ENCODE data around the gene PAXIP1. TPM values are rescaled to one million over a fixed set of nuclear protein-coding genes. Genes with fewer than 3 reads are reported as not detected.

The PAXIP1 gene
- total RNA-seq, 6 donors from 2014 or later = 8.0 to 18.9 (median 10.5) TPM

GRCh38 chr7:154953006-154953684 is 49.8 kb downstream of the PAXIP1 start:
- Histone ChIP-seq H3K36me3 (peaks cover 9 to 73% (median 22%) of the 10 kb centered on the region in 4 donors), H3K27ac (no peak overlapping the region), H3K9me3 (no peaks in the 10 kb centered on the region), H3K4me3 (no peak overlapping the region), H3K4me1 (no peaks in the 10 kb centered on the region), H3K27me3 (no peaks in the 10 kb centered on the region)
- WGBS, 2 donors = 65 to 67% methylated on average over 9 of the region's 9 CpGs
- ATAC-seq (ENCODE audit: low FRiP score in 2 of 2) = peak in 1 of 2 donors; percentile 72
- TF ChIP-seq POLR2A (IDR thresholded peaks at IDR 0.05) (no peak), CTCF (IDR thresholded peaks at IDR 0.05) (peak in 5 of 6 experiments; percentile 43 to 61 (median 57)), EP300 (IDR thresholded peaks at IDR 0.05) (no peak), POLR2AphosphoS5 (IDR thresholded peaks at IDR 0.05) (no peak)
- DNase-seq = peak in 1 of 2 donors; percentile 55

GRCh38 chr7:154950960-154951359 is 52.0 kb downstream of the PAXIP1 start:
- TF ChIP-seq POLR2A (IDR thresholded peaks at IDR 0.05) = no peak
- no peak for TF ChIP-seq CTCF (IDR thresholded peaks at IDR 0.05)
- no peak for TF ChIP-seq POLR2AphosphoS5 (IDR thresholded peaks at IDR 0.05)
- TF ChIP-seq EP300 (IDR thresholded peaks at IDR 0.05) = no peak
- no peak overlapping the region for H3K4me3 ChIP-seq
- ATAC-seq (ENCODE audit: low FRiP score in 2 of 2) (no peak), DNase-seq (no peak)
- no peaks in the 10 kb centered on the region for H3K9me3 ChIP-seq
- peaks cover 9 to 78% (median 26%) of the 10 kb centered on the region in 4 donors for H3K36me3 ChIP-seq
- WGBS, 2 donors = 86 to 89% methylated on average over 2 of the region's 2 CpGs
- no peaks in the 10 kb centered on the region for H3K27me3 ChIP-seq
- H3K4me1 ChIP-seq = no peaks in the 10 kb centered on the region
- H3K27ac ChIP-seq = no peak overlapping the region

- Histone ChIP-seq H3K27ac (no peak overlapping the region), H3K9me3 (no peaks in the 10 kb centered on the region), H3K4me1 (no peaks in the 10 kb centered on the region), H3K4me3 (no peak overlapping the region), H3K36me3 (peaks cover 11 to 79% (median 32%) of the 10 kb centered on the region in 4 donors), H3K27me3 (no peaks in the 10 kb centered on the region)
- 83 to 90% methylated on average over 5 of the region's 5 CpGs for WGBS, 2 donors
- TF ChIP-seq POLR2A (IDR thresholded peaks at IDR 0.05) (no peak), POLR2AphosphoS5 (IDR thresholded peaks at IDR 0.05) (no peak), CTCF (IDR thresholded peaks at IDR 0.05) (no peak), EP300 (IDR thresholded peaks at IDR 0.05) (no peak)
- no peak for DNase-seq
- no peak for ATAC-seq (ENCODE audit: low FRiP score in 2 of 2)
Observed at GRCh38 chr7:154947604-154948003, 55.3 kb downstream of the PAXIP1 start.

GRCh38 chr7:154946166-154946565 is 56.8 kb downstream of the PAXIP1 start:
- peaks cover 11 to 70% (median 27%) of the 10 kb centered on the region in 4 donors for H3K36me3 ChIP-seq
- TF ChIP-seq POLR2A (IDR thresholded peaks at IDR 0.05) (no peak), EP300 (IDR thresholded peaks at IDR 0.05) (no peak), CTCF (IDR thresholded peaks at IDR 0.05) (no peak), POLR2AphosphoS5 (IDR thresholded peaks at IDR 0.05) (no peak)
- no peak overlapping the region for H3K4me3 ChIP-seq
- ATAC-seq (ENCODE audit: low FRiP score in 2 of 2) (no peak), DNase-seq (no peak)
- H3K9me3 ChIP-seq = no peaks in the 10 kb centered on the region
- H3K27me3 ChIP-seq = no peaks in the 10 kb centered on the region
- H3K4me1 ChIP-seq = no peaks in the 10 kb centered on the region
- 89 to 90% methylated on average over 7 of the region's 7 CpGs for WGBS, 2 donors
- H3K27ac ChIP-seq = no peak overlapping the region

GRCh38 chr7:154943906-154944305 is 59.0 kb downstream of the PAXIP1 start:
- 91 to 93% methylated on average over 9 of the region's 9 CpGs for WGBS, 2 donors
- H3K4me3 ChIP-seq = no peak overlapping the region
- DNase-seq = peak in 1 of 2 donors; percentile 49
- no peaks in the 10 kb centered on the region for H3K9me3 ChIP-seq
- TF ChIP-seq POLR2AphosphoS5 (IDR thresholded peaks at IDR 0.05) = no peak
- TF ChIP-seq POLR2A (IDR thresholded peaks at IDR 0.05) = no peak
- no peak for TF ChIP-seq CTCF (IDR thresholded peaks at IDR 0.05)
- no peak for TF ChIP-seq EP300 (IDR thresholded peaks at IDR 0.05)
- no peaks in the 10 kb centered on the region for H3K4me1 ChIP-seq
- no peak for ATAC-seq (ENCODE audit: low FRiP score in 2 of 2)
- peaks cover 7 to 52% (median 21%) of the 10 kb centered on the region in 4 donors for H3K36me3 ChIP-seq
- no peak overlapping the region for H3K27ac ChIP-seq
- H3K27me3 ChIP-seq = no peaks in the 10 kb centered on the region
